WTC11 (cell line): ENCODE data around the gene HPSE. TPM values are rescaled to one million over a fixed set of nuclear protein-coding genes. Genes with fewer than 3 reads are reported as not detected.

ENCODE experiments used
- ATAC-seq: fragments of 200-7000 bp; cut with Tn5 transposase; 2 replicates; pipeline ENCODE4 v1.10.0; 2021; ENCODE audit warnings: mild to moderate bottlenecking, moderate library complexity
- CTCF ChIA-PET: fragments of 300-600 bp; sonication (Branson Sonifier 250); formaldehyde crosslinking; loops from one replicate; lab custom pipeline; 2021; ENCODE audit warnings: antibody characterized with exemption; lab: Charles Lee
- POLR2A ChIA-PET: fragments of 350-600 bp; sonication (Branson Sonifier 250); formaldehyde crosslinking; loops from one replicate; lab custom pipeline; 2021; ENCODE audit warnings: antibody characterized with exemption; lab: Charles Lee
- DNase-seq: peaks from one replicate; pipeline ENCODE4 v3.0.0; 2021; ENCODE audit warnings: low spot score
- H3K27ac Mint-ChIP-seq: 2 replicates; pipeline ENCODE4 v1.8.0; 2021; ENCODE audit warnings: mixed read lengths
- H3K27me3 Mint-ChIP-seq: 2 replicates; pipeline ENCODE4 v1.8.0; 2021; ENCODE audit warnings: low read depth, mild to moderate bottlenecking, moderate library complexity, mixed read lengths
- H3K36me3 Mint-ChIP-seq: 2 replicates; pipeline ENCODE4 v1.8.0; 2021; ENCODE audit warnings: mixed read lengths
- H3K4me1 Mint-ChIP-seq: 2 replicates; pipeline ENCODE4 v1.8.0; 2022; ENCODE audit warnings: mixed read lengths
- H3K4me3 Mint-ChIP-seq: 2 replicates; pipeline ENCODE4 v1.8.0; 2021; ENCODE audit warnings: mild to moderate bottlenecking, moderate library complexity, mixed read lengths
- H3K9me3 Mint-ChIP-seq: 2 replicates; pipeline ENCODE4 v1.8.0; 2021; ENCODE audit warnings: mixed read lengths
- ATF1 ChIP-seq: sonication (generic); formaldehyde crosslinking; IDR thresholded peaks from 2 replicates; pipeline ENCODE4 v1.8.1; 2023; ENCODE audit warnings: mild to moderate bottlenecking, moderate library complexity, missing genetic modification reagents
- CDX4 ChIP-seq: fragments of 250-450 bp; sonication (Bioruptor Pico); IDR thresholded peaks from 2 replicates; pipeline ENCODE4 v1.9.0; 2021; ENCODE audit warnings: moderate library complexity, mild to moderate bottlenecking, inconsistent platforms, borderline replicate concordance
- EMX1 ChIP-seq: fragments of 250-450 bp; sonication (Bioruptor Pico); IDR thresholded peaks from 2 replicates; pipeline ENCODE4 v1.8.0; 2021; ENCODE audit warnings: mild to moderate bottlenecking
- ERG ChIP-seq: fragments of 250-450 bp; sonication (Bioruptor Pico); IDR thresholded peaks from 2 replicates; pipeline ENCODE4 v1.8.0; 2021; ENCODE audit warnings: mild to moderate bottlenecking
- FOXJ3 ChIP-seq: sonication (generic); formaldehyde crosslinking; IDR thresholded peaks from 2 replicates; pipeline ENCODE4 v1.9.0; 2021; ENCODE audit warnings: missing genetic modification reagents, mild to moderate bottlenecking, borderline replicate concordance
- GRHL2 ChIP-seq: fragments of 250-450 bp; sonication (Bioruptor Pico); IDR thresholded peaks from 2 replicates; pipeline ENCODE4 v1.8.0; 2022; ENCODE audit warnings: mild to moderate bottlenecking, moderate library complexity; ENCODE audit not compliant: insufficient replicate concordance, severe bottlenecking
- KAT7 ChIP-seq: sonication (generic); formaldehyde crosslinking; IDR thresholded peaks from 2 replicates; pipeline ENCODE4 v1.8.1; 2023; ENCODE audit warnings: missing genetic modification reagents, mild to moderate bottlenecking, borderline replicate concordance
- MXD4 ChIP-seq: fragments of 250-450 bp; sonication (Bioruptor Pico); IDR thresholded peaks from 2 replicates; pipeline ENCODE4 v1.8.0; 2021; ENCODE audit warnings: mild to moderate bottlenecking, moderate library complexity, borderline replicate concordance
- NFYB ChIP-seq: sonication (generic); formaldehyde crosslinking; conservative IDR thresholded peaks from 2 replicates; pipeline ENCODE4 v1.8.0; 2022; ENCODE audit warnings: low read depth, missing genetic modification reagents
- RORB ChIP-seq: fragments of 250-450 bp; sonication (Bioruptor Pico); IDR thresholded peaks from 2 replicates; pipeline ENCODE4 v1.9.0; 2021; ENCODE audit warnings: mild to moderate bottlenecking
- SMAD3 ChIP-seq: sonication (generic); formaldehyde crosslinking; IDR thresholded peaks from 2 replicates; pipeline ENCODE4 v1.8.0; 2022; ENCODE audit warnings: missing genetic modification reagents, mild to moderate bottlenecking, borderline replicate concordance
- SOX15 ChIP-seq: fragments of 250-450 bp; sonication (Bioruptor Pico); IDR thresholded peaks from 2 replicates; pipeline ENCODE4 v1.9.0; 2021; ENCODE audit warnings: mild to moderate bottlenecking
- STAT6 ChIP-seq: sonication (generic); formaldehyde crosslinking; conservative IDR thresholded peaks from 2 replicates; pipeline ENCODE4 v1.8.1; 2023; ENCODE audit warnings: mild to moderate bottlenecking, low read depth, missing genetic modification reagents, moderate library complexity
- total RNA-seq: library from RNA; stranded (reverse); gene quantifications from 3 replicates; pipeline ENCODE4 v1.2.3, GENCODE V29; 2021
- TF ChIP-seq, protein P1 (sequence below): sonication (generic); formaldehyde crosslinking; IDR thresholded peaks from 2 replicates; pipeline ENCODE4 v1.8.1; 2023; ENCODE audit warnings: mild to moderate bottlenecking, missing genetic modification reagents, moderate library complexity
- TF ChIP-seq, protein P2 (sequence below): sonication (generic); formaldehyde crosslinking; IDR thresholded peaks from 2 replicates; pipeline ENCODE4 v1.8.1; 2023; ENCODE audit warnings: mild to moderate bottlenecking, missing genetic modification reagents
- TF ChIP-seq, protein P3 (sequence below): sonication (generic); formaldehyde crosslinking; IDR thresholded peaks from 2 replicates; pipeline ENCODE4 v1.8.0; 2023; ENCODE audit warnings: missing genetic modification reagents, mild to moderate bottlenecking, borderline replicate concordance
- TF ChIP-seq, protein P4 (sequence below): fragments of 250-450 bp; sonication (Bioruptor Pico); IDR thresholded peaks from 2 replicates; pipeline ENCODE4 v2.1.2; 2022; ENCODE audit warnings: mild to moderate bottlenecking, moderate library complexity
- TF ChIP-seq, protein P5 (sequence below): sonication (generic); formaldehyde crosslinking; IDR thresholded peaks from 2 replicates; pipeline ENCODE4 v1.8.1; 2023; ENCODE audit warnings: mild to moderate bottlenecking, missing genetic modification reagents

Gene HPSE
- total RNA-seq, 1 experiment from 2014 or later = 3.0 TPM

GRCh38 chr4:83371936-83372335 lies 37.3 kb upstream of the HPSE start (continued):
- TF ChIP-seq, protein P1, sequence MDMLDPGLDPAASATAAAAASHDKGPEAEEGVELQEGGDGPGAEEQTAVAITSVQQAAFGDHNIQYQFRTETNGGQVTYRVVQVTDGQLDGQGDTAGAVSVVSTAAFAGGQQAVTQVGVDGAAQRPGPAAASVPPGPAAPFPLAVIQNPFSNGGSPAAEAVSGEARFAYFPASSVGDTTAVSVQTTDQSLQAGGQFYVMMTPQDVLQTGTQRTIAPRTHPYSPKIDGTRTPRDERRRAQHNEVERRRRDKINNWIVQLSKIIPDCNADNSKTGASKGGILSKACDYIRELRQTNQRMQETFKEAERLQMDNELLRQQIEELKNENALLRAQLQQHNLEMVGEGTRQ (CRISPR knock-in tag) = no peak
- TF ChIP-seq, protein P2, sequence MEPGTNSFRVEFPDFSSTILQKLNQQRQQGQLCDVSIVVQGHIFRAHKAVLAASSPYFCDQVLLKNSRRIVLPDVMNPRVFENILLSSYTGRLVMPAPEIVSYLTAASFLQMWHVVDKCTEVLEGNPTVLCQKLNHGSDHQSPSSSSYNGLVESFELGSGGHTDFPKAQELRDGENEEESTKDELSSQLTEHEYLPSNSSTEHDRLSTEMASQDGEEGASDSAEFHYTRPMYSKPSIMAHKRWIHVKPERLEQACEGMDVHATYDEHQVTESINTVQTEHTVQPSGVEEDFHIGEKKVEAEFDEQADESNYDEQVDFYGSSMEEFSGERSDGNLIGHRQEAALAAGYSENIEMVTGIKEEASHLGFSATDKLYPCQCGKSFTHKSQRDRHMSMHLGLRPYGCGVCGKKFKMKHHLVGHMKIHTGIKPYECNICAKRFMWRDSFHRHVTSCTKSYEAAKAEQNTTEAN (CRISPR knock-in tag) = no peak
- TF ChIP-seq SMAD3 (CRISPR knock-in tag) = no peak
- TF ChIP-seq NFYB (CRISPR knock-in tag) = no peak
- no peak for TF ChIP-seq CDX4 (CRISPR knock-in tag)

- no peaks in the 10 kb centered on the region for H3K4me1 Mint-ChIP-seq
- TF ChIP-seq MXD4 (CRISPR knock-in tag) (no peak), ATF1 (CRISPR knock-in tag) (no peak), CDX4 (CRISPR knock-in tag) (no peak), EMX1 (CRISPR knock-in tag) (no peak), ERG (no peak), FOXJ3 (no peak), GRHL2 (CRISPR knock-in tag) (no peak), RORB (no peak), SOX15 (CRISPR knock-in tag) (no peak), STAT6 (CRISPR knock-in tag) (no peak), KAT7 (CRISPR knock-in tag) (no peak)
- TF ChIP-seq, protein P3, sequence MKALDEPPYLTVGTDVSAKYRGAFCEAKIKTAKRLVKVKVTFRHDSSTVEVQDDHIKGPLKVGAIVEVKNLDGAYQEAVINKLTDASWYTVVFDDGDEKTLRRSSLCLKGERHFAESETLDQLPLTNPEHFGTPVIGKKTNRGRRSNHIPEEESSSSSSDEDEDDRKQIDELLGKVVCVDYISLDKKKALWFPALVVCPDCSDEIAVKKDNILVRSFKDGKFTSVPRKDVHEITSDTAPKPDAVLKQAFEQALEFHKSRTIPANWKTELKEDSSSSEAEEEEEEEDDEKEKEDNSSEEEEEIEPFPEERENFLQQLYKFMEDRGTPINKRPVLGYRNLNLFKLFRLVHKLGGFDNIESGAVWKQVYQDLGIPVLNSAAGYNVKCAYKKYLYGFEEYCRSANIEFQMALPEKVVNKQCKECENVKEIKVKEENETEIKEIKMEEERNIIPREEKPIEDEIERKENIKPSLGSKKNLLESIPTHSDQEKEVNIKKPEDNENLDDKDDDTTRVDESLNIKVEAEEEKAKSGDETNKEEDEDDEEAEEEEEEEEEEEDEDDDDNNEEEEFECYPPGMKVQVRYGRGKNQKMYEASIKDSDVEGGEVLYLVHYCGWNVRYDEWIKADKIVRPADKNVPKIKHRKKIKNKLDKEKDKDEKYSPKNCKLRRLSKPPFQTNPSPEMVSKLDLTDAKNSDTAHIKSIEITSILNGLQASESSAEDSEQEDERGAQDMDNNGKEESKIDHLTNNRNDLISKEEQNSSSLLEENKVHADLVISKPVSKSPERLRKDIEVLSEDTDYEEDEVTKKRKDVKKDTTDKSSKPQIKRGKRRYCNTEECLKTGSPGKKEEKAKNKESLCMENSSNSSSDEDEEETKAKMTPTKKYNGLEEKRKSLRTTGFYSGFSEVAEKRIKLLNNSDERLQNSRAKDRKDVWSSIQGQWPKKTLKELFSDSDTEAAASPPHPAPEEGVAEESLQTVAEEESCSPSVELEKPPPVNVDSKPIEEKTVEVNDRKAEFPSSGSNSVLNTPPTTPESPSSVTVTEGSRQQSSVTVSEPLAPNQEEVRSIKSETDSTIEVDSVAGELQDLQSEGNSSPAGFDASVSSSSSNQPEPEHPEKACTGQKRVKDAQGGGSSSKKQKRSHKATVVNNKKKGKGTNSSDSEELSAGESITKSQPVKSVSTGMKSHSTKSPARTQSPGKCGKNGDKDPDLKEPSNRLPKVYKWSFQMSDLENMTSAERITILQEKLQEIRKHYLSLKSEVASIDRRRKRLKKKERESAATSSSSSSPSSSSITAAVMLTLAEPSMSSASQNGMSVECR (CRISPR knock-in tag) = no peak
- TF ChIP-seq, protein P4, sequence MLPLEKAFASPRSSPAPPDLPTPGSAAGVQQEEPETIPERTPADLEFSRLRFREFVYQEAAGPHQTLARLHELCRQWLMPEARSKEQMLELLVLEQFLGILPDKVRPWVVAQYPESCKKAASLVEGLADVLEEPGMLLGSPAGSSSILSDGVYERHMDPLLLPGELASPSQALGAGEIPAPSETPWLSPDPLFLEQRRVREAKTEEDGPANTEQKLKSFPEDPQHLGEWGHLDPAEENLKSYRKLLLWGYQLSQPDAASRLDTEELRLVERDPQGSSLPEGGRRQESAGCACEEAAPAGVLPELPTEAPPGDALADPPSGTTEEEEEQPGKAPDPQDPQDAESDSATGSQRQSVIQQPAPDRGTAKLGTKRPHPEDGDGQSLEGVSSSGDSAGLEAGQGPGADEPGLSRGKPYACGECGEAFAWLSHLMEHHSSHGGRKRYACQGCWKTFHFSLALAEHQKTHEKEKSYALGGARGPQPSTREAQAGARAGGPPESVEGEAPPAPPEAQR (CRISPR knock-in tag) = no peak
- TF ChIP-seq, protein P5, sequence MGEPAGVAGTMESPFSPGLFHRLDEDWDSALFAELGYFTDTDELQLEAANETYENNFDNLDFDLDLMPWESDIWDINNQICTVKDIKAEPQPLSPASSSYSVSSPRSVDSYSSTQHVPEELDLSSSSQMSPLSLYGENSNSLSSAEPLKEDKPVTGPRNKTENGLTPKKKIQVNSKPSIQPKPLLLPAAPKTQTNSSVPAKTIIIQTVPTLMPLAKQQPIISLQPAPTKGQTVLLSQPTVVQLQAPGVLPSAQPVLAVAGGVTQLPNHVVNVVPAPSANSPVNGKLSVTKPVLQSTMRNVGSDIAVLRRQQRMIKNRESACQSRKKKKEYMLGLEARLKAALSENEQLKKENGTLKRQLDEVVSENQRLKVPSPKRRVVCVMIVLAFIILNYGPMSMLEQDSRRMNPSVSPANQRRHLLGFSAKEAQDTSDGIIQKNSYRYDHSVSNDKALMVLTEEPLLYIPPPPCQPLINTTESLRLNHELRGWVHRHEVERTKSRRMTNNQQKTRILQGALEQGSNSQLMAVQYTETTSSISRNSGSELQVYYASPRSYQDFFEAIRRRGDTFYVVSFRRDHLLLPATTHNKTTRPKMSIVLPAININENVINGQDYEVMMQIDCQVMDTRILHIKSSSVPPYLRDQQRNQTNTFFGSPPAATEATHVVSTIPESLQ (CRISPR knock-in tag) = no peak
- TF ChIP-seq, all 79 proteins: peak for 0
- ChIA-PET CTCF (no interaction called here), POLR2A (interaction anchor here (0.6 kb wide), 1 partner anchor 267 kb away, joined by 3 read pairs; no protein-coding TSS in a partner anchor)
- peaks cover 12% of the 10 kb centered on the region for H3K9me3 Mint-ChIP-seq
- no peak overlapping the region for H3K27ac Mint-ChIP-seq
- H3K27me3 Mint-ChIP-seq = peaks cover 3% of the 10 kb centered on the region; the same call in 1 of the 2 replicates
- 0 out of 2 replicates have a peak, but pooled peaks cover 2% of the 10 kb centered on the region for H3K36me3 Mint-ChIP-seq
- DNase-seq (no peak), ATAC-seq (no peak)
- no peak overlapping the region for H3K4me3 Mint-ChIP-seq
These were observed 36.6 kb upstream of the HPSE start for GRCh38 chr4:83371235-83371634.
